ENCODE measurements around the gene MPP1.

Gene MPP1

DNA sequence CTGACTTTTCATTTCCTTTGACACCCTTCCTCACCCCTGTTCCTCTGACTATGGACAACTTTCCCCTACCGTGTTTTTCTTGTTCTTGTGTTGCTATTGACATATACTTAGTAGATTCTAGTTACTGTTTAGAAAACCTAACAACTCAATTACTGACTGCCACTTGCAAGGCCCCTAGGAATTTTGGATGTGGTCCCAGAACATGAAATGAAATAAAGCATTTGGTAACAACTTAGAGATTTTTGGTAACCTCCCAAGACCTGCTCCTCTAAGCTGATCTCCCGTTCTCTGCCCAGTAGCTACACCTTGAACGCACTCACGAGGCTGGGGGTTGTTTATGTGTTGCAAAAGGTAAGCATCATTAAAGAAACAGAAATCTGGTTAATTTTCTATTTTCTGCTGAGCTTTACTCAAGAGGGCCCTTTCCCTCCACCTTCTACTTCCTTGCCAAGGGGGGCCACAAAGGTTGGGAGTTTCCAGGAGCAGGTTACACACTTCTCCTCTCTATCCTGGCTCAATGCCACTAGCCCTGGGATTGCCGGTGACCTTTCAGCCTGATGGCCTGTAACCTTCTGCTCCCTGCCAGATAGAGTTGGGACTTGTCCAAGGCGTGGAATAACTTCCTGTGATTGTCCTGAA lies 74.9 kb downstream of the MPP1 start:
- no peak for DNase-seq

DNA sequence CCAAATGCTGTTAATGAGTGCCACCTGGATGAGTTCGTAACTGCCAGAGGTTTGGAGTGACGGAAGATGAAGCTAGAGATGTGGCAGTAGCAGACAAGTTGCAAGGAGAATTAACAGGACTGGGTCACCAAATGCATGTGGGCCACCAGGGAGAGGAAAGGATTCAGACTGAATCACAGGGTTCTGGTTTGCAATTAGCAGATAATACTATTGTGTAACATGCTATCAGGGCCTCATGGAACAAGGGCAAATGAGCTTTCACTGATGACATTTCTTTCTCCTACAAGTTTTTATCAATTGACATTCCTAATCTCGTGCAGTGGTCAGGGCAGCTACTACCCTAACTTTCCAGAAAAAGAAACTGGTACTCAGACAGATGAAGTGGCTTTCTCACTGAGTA lies 75.8 kb downstream of the MPP1 start:
- DNase-seq = no peak

Measured in NCI-H524 (cell line).